NT2/D1 (cell line): ENCODE measurements around the gene LMOD2.

Experiments
- DNase-seq: peaks from one replicate; pipeline ENCODE4 v3.0.0-alpha.2; 2011; ENCODE audit warnings: low read depth, low spot score
- H3K27me3 ChIP-seq: 2 replicates; pipeline ENCODE4 v1.6.0; 2011; ENCODE audit warnings: mild to moderate bottlenecking; ENCODE audit not compliant: insufficient read length, insufficient read depth
- H3K36me3 ChIP-seq: 2 replicates; pipeline ENCODE4 v1.6.1; 2011; ENCODE audit warnings: mild to moderate bottlenecking, low read length, mixed read lengths; ENCODE audit not compliant: insufficient read depth, insufficient read length
- H3K4me1 ChIP-seq: 2 replicates; pipeline ENCODE4 v1.5.1; 2011; ENCODE audit not compliant: insufficient read depth, insufficient read length
- H3K4me3 ChIP-seq: 2 replicates; pipeline ENCODE4 v1.5.1; 2011; ENCODE audit warnings: low read depth; ENCODE audit not compliant: insufficient read length
- H3K9ac ChIP-seq: 2 replicates; pipeline ENCODE4 v1.6.0; 2011; ENCODE audit warnings: low read depth; ENCODE audit not compliant: insufficient read length
- H3K9me3 ChIP-seq: 2 replicates; pipeline ENCODE4 v1.5.1; 2011; ENCODE audit warnings: mild to moderate bottlenecking, low read length; ENCODE audit not compliant: insufficient read depth
- SUZ12 ChIP-seq: IDR thresholded peaks from 2 replicates; pipeline ENCODE4 v1.6.1; 2011; ENCODE audit not compliant: insufficient read length, insufficient read depth; ENCODE audit errors: extremely low read depth
- YY1 ChIP-seq: IDR thresholded peaks from 2 replicates; pipeline ENCODE4 v1.6.1; 2011; ENCODE audit not compliant: insufficient read length, insufficient read depth
- ZNF274 ChIP-seq: IDR thresholded peaks from 2 replicates; pipeline ENCODE4 v1.6.1; 2011; ENCODE audit warnings: mild to moderate bottlenecking, low read depth, low read length

LMOD2 gene

GRCh38 chr7:123662755-123663154, 7.1 kb downstream of the LMOD2 start:
- no peaks in the 10 kb centered on the region for H3K27me3 ChIP-seq
- no peaks in the 10 kb centered on the region for H3K9me3 ChIP-seq
- TF ChIP-seq ZNF274 (no peak), SUZ12 (no peak), YY1 (no peak)
- H3K4me1 ChIP-seq = no peaks in the 10 kb centered on the region
- no peak for DNase-seq
- no peak overlapping the region for H3K9ac ChIP-seq
- H3K36me3 ChIP-seq = no peaks in the 10 kb centered on the region
- no peak overlapping the region for H3K4me3 ChIP-seq

DNA sequence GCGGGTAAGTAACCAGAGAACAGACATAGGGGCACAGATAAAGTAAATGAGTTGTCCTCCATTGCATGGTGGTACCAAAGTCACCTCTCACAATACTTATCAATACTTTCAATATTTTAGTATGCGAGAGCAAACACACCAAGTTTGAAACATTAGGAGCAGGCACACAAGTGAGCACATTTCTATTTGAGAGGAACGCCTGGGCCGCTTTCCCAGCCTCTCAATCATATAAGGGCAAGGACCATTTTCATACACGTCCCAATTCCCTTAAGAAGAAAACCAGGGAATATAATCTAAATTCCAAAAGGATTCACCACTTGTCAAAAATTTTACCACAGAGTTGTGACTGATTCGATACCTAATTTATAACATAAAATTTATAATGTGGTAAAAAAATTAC, 7.5 kb downstream of the LMOD2 start:
- TF ChIP-seq YY1 = no peak
- TF ChIP-seq SUZ12 = no peak
- no peak for TF ChIP-seq ZNF274
- no peak for DNase-seq
- Histone ChIP-seq H3K9ac (no peak overlapping the region), H3K4me3 (no peak overlapping the region), H3K4me1 (no peaks in the 10 kb centered on the region), H3K27me3 (no peaks in the 10 kb centered on the region), H3K9me3 (no peaks in the 10 kb centered on the region), H3K36me3 (no peaks in the 10 kb centered on the region)

GRCh38 chr7:123665157-123665556, 9.5 kb downstream of the LMOD2 start:
- no peaks in the 10 kb centered on the region for H3K4me1 ChIP-seq
- DNase-seq = no peak
- H3K9me3 ChIP-seq = no peaks in the 10 kb centered on the region
- no peak overlapping the region for H3K9ac ChIP-seq
- H3K27me3 ChIP-seq = no peaks in the 10 kb centered on the region
- no peaks in the 10 kb centered on the region for H3K36me3 ChIP-seq
- H3K4me3 ChIP-seq = no peak overlapping the region
- TF ChIP-seq SUZ12 = no peak
- TF ChIP-seq ZNF274 = no peak
- TF ChIP-seq YY1 = no peak

GRCh38 chr7:123665896-123666295, 10.2 kb downstream of the LMOD2 start:
- no peak overlapping the region for H3K9ac ChIP-seq
- H3K9me3 ChIP-seq = no peaks in the 10 kb centered on the region
- DNase-seq = no peak
- TF ChIP-seq YY1 = no peak
- no peak for TF ChIP-seq SUZ12
- no peak for TF ChIP-seq ZNF274
- H3K4me3 ChIP-seq = no peak overlapping the region
- no peaks in the 10 kb centered on the region for H3K27me3 ChIP-seq
- no peaks in the 10 kb centered on the region for H3K4me1 ChIP-seq
- no peaks in the 10 kb centered on the region for H3K36me3 ChIP-seq

DNA sequence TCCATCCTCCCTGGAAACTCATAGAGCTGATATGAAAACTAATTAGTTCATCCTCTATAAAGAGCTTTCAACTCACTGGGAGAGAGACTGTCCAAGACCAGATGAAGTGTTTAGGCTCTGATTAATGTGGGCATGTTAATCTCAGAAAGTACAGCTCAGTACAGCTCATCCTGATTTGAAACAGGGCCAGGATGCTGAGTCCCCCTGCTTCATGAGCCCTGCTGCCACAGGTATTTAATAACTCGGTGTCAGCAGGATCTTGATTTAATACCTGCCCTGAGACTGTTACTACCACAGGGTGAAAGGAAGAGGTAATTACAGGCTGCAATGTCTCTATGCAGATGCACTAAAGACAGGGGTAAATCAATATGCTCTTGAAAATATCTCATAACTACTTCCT, 10.8 kb downstream of the LMOD2 start:
- H3K9me3 ChIP-seq = no peaks in the 10 kb centered on the region
- no peaks in the 10 kb centered on the region for H3K36me3 ChIP-seq
- no peak overlapping the region for H3K9ac ChIP-seq
- H3K27me3 ChIP-seq = no peaks in the 10 kb centered on the region
- H3K4me1 ChIP-seq = no peaks in the 10 kb centered on the region
- no peak for TF ChIP-seq SUZ12
- no peak for TF ChIP-seq ZNF274
- TF ChIP-seq YY1 = no peak
- no peak overlapping the region for H3K4me3 ChIP-seq
- no peak for DNase-seq

DNA sequence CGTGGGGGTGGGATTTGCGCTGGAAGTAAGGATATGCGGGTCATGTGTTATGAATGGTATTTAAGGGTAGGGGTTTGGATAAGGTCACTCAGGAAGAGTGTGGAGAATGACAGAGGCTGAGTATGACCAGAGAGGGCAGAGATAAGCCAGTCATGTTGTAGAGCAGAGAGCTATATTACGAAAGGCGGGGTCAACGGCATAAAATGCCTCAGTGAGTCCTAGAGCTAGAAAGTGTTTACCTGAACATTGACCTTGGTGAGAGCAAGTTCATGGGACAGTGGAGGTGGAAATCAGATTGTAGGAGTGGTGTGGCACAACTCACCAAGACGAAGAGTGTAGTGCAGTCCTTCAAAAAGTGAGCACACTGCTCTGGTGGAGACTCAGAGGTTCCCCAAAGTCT, 13.8 kb downstream of the LMOD2 start:
- no peak for DNase-seq
- H3K4me1 ChIP-seq = no peaks in the 10 kb centered on the region
- TF ChIP-seq SUZ12 (no peak), YY1 (no peak), ZNF274 (no peak)
- H3K27me3 ChIP-seq = no peaks in the 10 kb centered on the region
- H3K9ac ChIP-seq = no peak overlapping the region
- no peak overlapping the region for H3K4me3 ChIP-seq
- H3K36me3 ChIP-seq = no peaks in the 10 kb centered on the region
- no peaks in the 10 kb centered on the region for H3K9me3 ChIP-seq

DNA sequence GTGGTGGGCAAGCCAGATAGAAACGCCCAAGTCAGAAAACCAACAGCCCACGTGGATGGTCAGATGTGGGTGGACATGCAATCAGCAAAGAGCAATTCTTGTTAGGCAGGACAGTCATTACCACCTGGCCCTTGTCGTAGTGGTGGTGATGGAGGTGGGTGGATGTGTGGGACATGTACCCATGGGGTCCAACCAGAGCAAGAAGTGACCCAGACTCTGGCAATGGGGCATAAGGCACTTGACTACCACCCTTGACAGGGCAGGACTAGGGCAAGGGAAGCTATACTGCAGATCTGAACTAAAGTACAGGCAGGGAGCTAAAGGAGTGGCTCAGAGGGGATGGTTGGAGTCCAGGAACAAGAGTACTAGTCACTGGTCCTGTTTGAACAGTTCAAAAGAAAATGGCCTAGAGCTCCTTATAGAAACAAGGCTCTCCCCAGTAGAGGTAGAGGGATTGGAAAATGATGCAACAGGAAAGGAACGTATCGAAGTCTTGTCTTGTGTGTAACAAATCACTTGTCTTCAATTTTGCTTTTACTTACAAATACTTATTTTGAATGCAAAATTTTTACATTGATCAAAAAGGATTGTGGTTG, 17.6 kb downstream of the LMOD2 start:
- H3K4me3 ChIP-seq = no peak overlapping the region
- TF ChIP-seq YY1 = no peak
- no peak for TF ChIP-seq SUZ12
- TF ChIP-seq ZNF274 = no peak
- no peaks in the 10 kb centered on the region for H3K36me3 ChIP-seq
- no peaks in the 10 kb centered on the region for H3K9me3 ChIP-seq
- DNase-seq = no peak
- no peak overlapping the region for H3K9ac ChIP-seq
- H3K4me1 ChIP-seq = no peaks in the 10 kb centered on the region
- H3K27me3 ChIP-seq = no peaks in the 10 kb centered on the region
